ENCODE data around the gene SLC35F4.

The SLC35F4 gene

DNA sequence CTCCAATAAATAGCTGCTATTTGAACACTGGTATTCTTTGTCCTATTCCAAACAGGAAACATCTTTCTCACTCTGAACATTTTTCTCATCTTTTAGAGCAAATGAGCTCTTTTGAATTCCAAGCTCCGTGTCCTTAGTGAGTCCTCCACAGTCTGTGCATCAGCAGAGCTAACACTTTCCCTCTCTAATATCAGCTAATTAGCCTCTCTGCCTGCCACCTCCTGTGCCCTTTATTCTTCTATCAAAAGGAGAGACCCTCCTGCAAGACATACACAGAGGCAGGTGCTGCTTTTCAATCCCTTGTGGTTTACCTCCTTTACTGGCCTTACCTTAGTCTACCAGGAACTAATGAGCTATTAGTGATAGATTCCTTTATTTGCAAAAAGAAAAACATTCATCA, 178.5 kb downstream of the SLC35F4 start:
- no peak overlapping the region for H3K27ac ChIP-seq
- ChIA-PET CTCF (no interaction called here), POLR2A (ENCODE audit: low non-redundant PET) (no interaction called here)
- no peak for TF ChIP-seq CTCF (conservative IDR thresholded peaks at IDR 0.05; ENCODE audit: low read depth)
- no peak for DNase-seq (ENCODE audit: low spot score)

DNA sequence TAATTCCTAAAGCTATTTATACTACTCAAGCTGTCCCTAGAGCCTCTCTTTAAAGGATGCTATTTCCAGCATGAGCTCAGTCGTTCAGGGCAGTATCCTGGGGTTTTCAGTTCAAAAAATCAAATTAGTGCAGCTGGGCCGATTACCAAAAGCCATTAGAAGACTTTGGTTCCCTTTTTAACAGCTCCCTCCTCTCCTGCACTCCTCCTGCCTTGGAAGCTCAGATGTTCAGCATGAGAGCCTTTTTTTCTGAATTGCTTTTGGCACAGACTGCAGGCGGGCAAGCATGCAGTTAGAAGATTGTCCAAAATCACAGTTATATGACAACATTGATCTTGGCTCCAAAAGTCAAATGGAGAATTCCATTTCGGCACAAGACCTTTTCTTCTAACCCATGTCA, 179.6 kb downstream of the SLC35F4 start:
- POLR2A ChIA-PET (ENCODE audit: low non-redundant PET) = no interaction called here
- no peak for TF ChIP-seq CTCF (conservative IDR thresholded peaks at IDR 0.05; ENCODE audit: low read depth)
- no peak overlapping the region for H3K27ac ChIP-seq
- DNase-seq (ENCODE audit: low spot score) = no peak
- CTCF ChIA-PET = no interaction called here

DNA sequence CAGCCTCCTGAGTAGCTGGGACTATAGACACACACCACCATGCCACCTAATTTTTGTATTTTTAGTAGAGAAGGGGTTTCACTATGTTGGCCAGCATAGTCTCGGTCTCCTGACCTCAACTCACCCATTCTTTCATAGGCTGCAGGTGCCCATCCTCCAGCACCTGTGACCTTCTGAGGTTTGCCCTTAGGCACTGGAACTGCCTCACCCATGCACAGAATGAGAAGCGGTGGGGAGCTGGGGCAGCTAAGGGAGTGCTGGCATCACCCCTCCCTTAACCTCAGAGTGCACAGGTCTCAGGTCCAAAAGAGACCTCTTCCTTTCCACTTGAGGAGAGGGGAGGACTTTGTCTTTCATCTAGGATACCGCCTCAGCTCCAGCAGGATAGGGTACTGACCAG, 194.9 kb downstream of the SLC35F4 start:
- CTCF ChIA-PET = no interaction called here

GRCh38 chr14:57660208-57660607, 205.7 kb downstream of the SLC35F4 start:
- no peak for DNase-seq (ENCODE audit: low spot score)
- H3K27ac ChIP-seq = no peak overlapping the region
- TF ChIP-seq CTCF (conservative IDR thresholded peaks at IDR 0.05; ENCODE audit: low read depth) = no peak
- POLR2A ChIA-PET (ENCODE audit: low non-redundant PET) = no interaction called here
- CTCF ChIA-PET = interaction anchor here (0.6 kb wide), 1 partner anchor 124 kb away, joined by 3 read pairs; no protein-coding TSS in a partner anchor

More for the DNA sequence above, 194.9 kb downstream of the SLC35F4 start:
- no peak overlapping the region for H3K27ac ChIP-seq
- no peak for DNase-seq (ENCODE audit: low spot score)
- POLR2A ChIA-PET (ENCODE audit: low non-redundant PET) = no interaction called here
- TF ChIP-seq CTCF (conservative IDR thresholded peaks at IDR 0.05; ENCODE audit: low read depth) = no peak

DNA sequence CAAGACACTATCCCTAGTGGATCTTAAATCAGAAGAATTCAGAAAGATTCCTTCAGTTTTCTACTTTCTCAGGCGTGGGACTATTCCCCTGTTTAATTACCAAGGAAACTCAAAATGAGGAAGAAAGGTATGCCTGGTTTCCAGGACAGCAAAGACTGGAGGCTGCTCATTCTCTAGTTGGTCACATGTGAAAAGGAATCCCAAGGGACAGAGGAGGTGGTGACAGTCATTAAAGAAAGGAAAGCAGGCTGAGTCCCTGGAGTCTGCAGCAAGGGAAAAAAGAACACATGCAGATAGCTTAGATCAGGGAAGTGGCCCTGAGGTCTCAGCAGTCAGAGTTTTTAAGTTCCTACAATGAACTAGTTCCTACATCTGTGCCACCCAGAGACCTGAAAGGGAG, 206.8 kb downstream of the SLC35F4 start:
- CTCF ChIA-PET = interaction anchor here (0.6 kb wide), 1 partner anchor 140 kb away, joined by 5 read pairs; no protein-coding TSS in a partner anchor
- H3K27ac ChIP-seq = no peak overlapping the region
- POLR2A ChIA-PET (ENCODE audit: low non-redundant PET) = no interaction called here
- DNase-seq (ENCODE audit: low spot score) = no peak
- no peak for TF ChIP-seq CTCF (conservative IDR thresholded peaks at IDR 0.05; ENCODE audit: low read depth)

DNA sequence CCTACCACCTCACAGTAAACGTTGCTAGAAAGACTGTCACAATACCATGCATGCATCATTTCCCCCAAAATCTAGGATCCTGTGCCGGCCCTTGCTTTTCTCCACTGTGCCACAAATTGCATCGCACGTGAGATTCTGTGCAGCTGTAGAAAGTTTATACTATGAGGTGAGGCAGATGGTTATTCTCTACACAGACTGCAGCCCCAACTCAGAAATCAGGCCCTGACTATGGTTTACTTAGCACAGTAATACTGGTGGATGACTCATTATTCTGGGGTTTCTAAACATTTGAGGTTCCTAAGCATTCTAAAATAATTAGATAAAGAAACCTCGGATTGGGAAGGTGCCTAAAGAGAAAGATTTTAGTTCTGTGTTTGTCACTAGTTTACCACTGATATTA, 208.4 kb downstream of the SLC35F4 start:
- ChIA-PET CTCF (interaction anchor here (0.6 to 0.8 kb wide), 2 partner anchors 12 to 416 kb away, joined by 3 to 4 read pairs; no protein-coding TSS in a partner anchor), POLR2A (ENCODE audit: low non-redundant PET) (no interaction called here)
- no peak overlapping the region for H3K27ac ChIP-seq
- peak; percentile 12 for DNase-seq (ENCODE audit: low spot score)
- TF ChIP-seq CTCF (conservative IDR thresholded peaks at IDR 0.05; ENCODE audit: low read depth) = no peak

GRCh38 chr14:57656853-57657252, 209.0 kb downstream of the SLC35F4 start:
- CTCF ChIA-PET = interaction anchor here (0.8 kb wide), 1 partner anchor 11 kb away, joined by 3 read pairs; no protein-coding TSS in a partner anchor
- POLR2A ChIA-PET (ENCODE audit: low non-redundant PET) = no interaction called here
- H3K27ac ChIP-seq = no peak overlapping the region
- peak; percentile 25 for DNase-seq (ENCODE audit: low spot score)
- TF ChIP-seq CTCF (conservative IDR thresholded peaks at IDR 0.05; ENCODE audit: low read depth) = no peak

All from RWPE1 (cell line).